HepG2 (cell line): ENCODE measurements around the gene NLRC3. TPM values are rescaled to one million over a fixed set of nuclear protein-coding genes. Genes with fewer than 3 reads are reported as not detected.

Experiments
- ATAC-seq: fragments of 200-7000 bp; cut with Tn5 transposase; 3 replicates; pipeline ENCODE4 v1.9.1; 2020; ENCODE audit warnings: mild to moderate bottlenecking, moderate library complexity
- BruUV-seq: library from RNA; stranded (reverse); fragments of 400-500 nt; replicated peaks from 2 replicates; lab custom pipeline; 2021; lab: Mats Ljungman, UMichigan
- CTCF ChIA-PET: fragments of 300-600 bp; formaldehyde crosslinking; extraction: SDS; loops from one replicate; lab custom pipeline; 2021; ENCODE audit warnings: low total read pairs, inconsistent platforms, low intra/inter-chr PET ratio; lab: Yijun Ruan, JAX
- POLR2A ChIA-PET: fragments of 350-600 bp; sonication (Branson Sonifier 250); formaldehyde crosslinking; loops from one replicate; lab custom pipeline; 2020; ENCODE audit warnings: antibody characterized with exemption, inconsistent platforms; lab: Yijun Ruan, JAX
- DNase-seq: peaks from one replicate; pipeline ENCODE4 v3.0.0-alpha.2; 2015; ENCODE audit warnings: low spot score
- FAIRE-seq: peaks from 3 replicates; lab custom pipeline; 2011; peaks lifted over from hg19 to GRCh38; lab: Jason Lieb, UNC
- H2AFZ ChIP-seq: one replicate; pipeline ENCODE4 v1.6.1; 2011; ENCODE audit warnings: low read length, inconsistent platforms
- H3K27ac ChIP-seq: fragments of 300-600 bp; 3 replicates; pipeline ENCODE4 v1.8.0; 2011; ENCODE audit warnings: mixed run types, mild to moderate bottlenecking, mixed read lengths, low read length, inconsistent platforms; ENCODE audit not compliant: insufficient read depth; ENCODE audit errors: extremely low read length
- H3K27me3 ChIP-seq, 2 experiments: fragments of 200-600 bp in 1 of 2; 2 replicates in 1 of 2; 3 replicates in 1 of 2; pipeline versions ENCODE4 v1.6.0 to v1.8.0; 2011; ENCODE audit warnings: low read length in 2 of 2, mild to moderate bottlenecking in 2 of 2, moderate library complexity in 2 of 2, inconsistent platforms in 1 of 2; ENCODE audit not compliant: insufficient read depth in 2 of 2, control insufficient read depth in 1 of 2
- H3K36me3 ChIP-seq, 2 experiments: fragments of 200-600 bp in 1 of 2; replicated peaks in 1 of 2; 2 replicates in 1 of 2; 3 replicates in 1 of 2; pipeline versions ENCODE4 v1.5.1 to v1.8.0; 2011; ENCODE audit warnings: low read length in 2 of 2, inconsistent platforms in 1 of 2; ENCODE audit not compliant: insufficient read depth in 2 of 2, control insufficient read depth in 1 of 2
- H3K4me1 ChIP-seq: 2 replicates; pipeline ENCODE4 v1.5.1; 2012; ENCODE audit warnings: low read length, inconsistent platforms; ENCODE audit not compliant: insufficient read depth
- H3K4me2 ChIP-seq: 2 replicates; pipeline ENCODE4 v1.6.0; 2011; ENCODE audit warnings: low read depth, low read length, inconsistent platforms
- H3K4me3 ChIP-seq, 3 experiments: fragments of 200-600 bp in 1 of 3; sonication (generic), shearing (Covaris generic) in 1 of 3; replicated peaks in 1 of 3; 2 replicates each; pipeline ENCODE4 v1.5.1; 2011 to 2016; ENCODE audit warnings: low read length in 3 of 3, inconsistent platforms in 2 of 3, low read depth in 2 of 3, mild to moderate bottlenecking in 2 of 3, control low read depth in 1 of 3, mixed read lengths in 1 of 3; ENCODE audit not compliant: insufficient read depth in 1 of 3
- H3K79me2 ChIP-seq: one replicate; pipeline ENCODE4 v1.6.1; 2011; ENCODE audit warnings: low read length, inconsistent platforms; ENCODE audit not compliant: insufficient read depth
- H3K9ac ChIP-seq: 2 replicates; pipeline ENCODE4 v1.6.0; 2011; ENCODE audit warnings: mild to moderate bottlenecking, low read depth, low read length, inconsistent platforms; ENCODE audit not compliant: insufficient read depth
- H3K9me3 ChIP-seq: 2 replicates; pipeline ENCODE4 v1.5.1; 2012; ENCODE audit warnings: mild to moderate bottlenecking, low read length
- H4K20me1 ChIP-seq: 2 replicates; pipeline ENCODE4 v1.6.0; 2011; ENCODE audit warnings: inconsistent platforms, mild to moderate bottlenecking, low read length, moderate library complexity; ENCODE audit not compliant: insufficient read depth
- ELK4 ChIP-seq: sonication (generic); formaldehyde crosslinking; IDR thresholded peaks from 2 replicates; pipeline ENCODE4 v1.9.0; 2021; ENCODE audit warnings: missing genetic modification reagents, borderline replicate concordance
- HIC2 ChIP-seq: sonication (generic); formaldehyde crosslinking; IDR thresholded peaks from 2 replicates; pipeline ENCODE4 v1.9.0; 2022; ENCODE audit warnings: low read depth, missing genetic modification reagents
- HNRNPK ChIP-seq: fragments of 200-400 bp; formaldehyde crosslinking; IDR thresholded peaks from 2 replicates; pipeline ENCODE4 v1.6.1; 2018; ENCODE audit warnings: low read length, low read depth, moderate library complexity, mild to moderate bottlenecking; ENCODE audit not compliant: poor library complexity, severe bottlenecking
- KAT2B ChIP-seq: fragments of 150-350 bp; IDR thresholded peaks from 2 replicates; pipeline ENCODE4 v1.6.1; 2014; ENCODE audit warnings: low read depth, low read length, borderline replicate concordance
- ZNF20 ChIP-seq: sonication (generic); formaldehyde crosslinking; IDR thresholded peaks from 2 replicates; pipeline ENCODE4 v1.4.0; 2020; ENCODE audit warnings: mild to moderate bottlenecking, moderate library complexity, missing genetic modification reagents
- ZNF331 ChIP-seq: sonication (generic); formaldehyde crosslinking; IDR thresholded peaks from 2 replicates; pipeline ENCODE4 v1.4.0; 2020; ENCODE audit warnings: missing genetic modification reagents
- ZNF512B ChIP-seq: sonication (generic); formaldehyde crosslinking; IDR thresholded peaks from 2 replicates; pipeline ENCODE4 v1.5.1; 2020; ENCODE audit warnings: missing genetic modification reagents, mild to moderate bottlenecking, borderline replicate concordance
- ZNF609 ChIP-seq: sonication (generic); formaldehyde crosslinking; IDR thresholded peaks from 2 replicates; pipeline ENCODE4 v1.4.0; 2020; ENCODE audit warnings: mild to moderate bottlenecking, missing genetic modification reagents, borderline replicate concordance
- ZNF770 ChIP-seq: sonication (generic); formaldehyde crosslinking; IDR thresholded peaks from 2 replicates; pipeline ENCODE4 v1.5.0; 2020; ENCODE audit warnings: mild to moderate bottlenecking, missing genetic modification reagents
- ZNF780A ChIP-seq: sonication (generic); formaldehyde crosslinking; IDR thresholded peaks from 2 replicates; pipeline ENCODE4 v1.8.0; 2022; ENCODE audit warnings: mild to moderate bottlenecking, missing genetic modification reagents, moderate library complexity
- ZNF891 ChIP-seq: sonication (generic); formaldehyde crosslinking; IDR thresholded peaks from 2 replicates; pipeline ENCODE4 v1.5.0; 2020; ENCODE audit warnings: mild to moderate bottlenecking, missing genetic modification reagents
- WGBS: methylation state at CpG from one replicate; pipeline ENCODE4 v1.1.6; 2017; ENCODE audit warnings: low lambda C conversion rate; 5-methylcytosine and 5-hydroxymethylcytosine counted together
- in situ Hi-C: cut with HindIII; loops from 2 replicates; pipeline ENCODE4 v1.10.0; 2017; ENCODE audit warnings: low pct_unique_long_range_greater_than_20kb; ENCODE audit not compliant: extremely low pct_ligation_motif_present
- intact Hi-C: fragments of 100-400 bp; cut with micrococcal nuclease; formaldehyde crosslinking; loops from one replicate; pipeline ENCODE4 v1.10.0; 2022; ENCODE audit not compliant: unreplicated experiment
- polyA plus RNA-seq, 8 experiments: library from polyadenylated mRNA; depleted of rRNA in 3 of 8; stranded (reverse) in 7 of 8; unstranded in 1 of 8; fragments of >200 nt; fragmentation: Illumina TruSeq in 4 of 8; extraction: Trizol in 4 of 8; gene quantifications; 2 replicates each; pipeline versions ENCODE4 v1.2.1 to v1.2.3, GENCODE V29; 2011 to 2016; ENCODE audit warnings: low read depth in 4 of 8, missing spikeins in 1 of 8, mixed read lengths in 1 of 8; ENCODE audit not compliant: insufficient read depth in 1 of 8
- total RNA-seq, 5 experiments: library from RNA; depleted of rRNA; stranded (reverse); fragments of >200 nt; fragmentation: Illumina TruSeq; extraction: Trizol; gene quantifications; 2 replicates each; pipeline ENCODE4 v1.2.3, GENCODE V29; 2016; ENCODE audit warnings: low read depth in 1 of 5

NLRC3 gene
- total and polyA plus RNA-seq, 2 of the 13 experiments (the other 11 are each of a cell fraction or from before 2014, with no cell fraction given) = not detected

- Histone ChIP-seq H3K36me3 (peaks cover 13 to 44% of the 10 kb centered on the region in 2 experiments), H3K4me1 (peaks cover 11% of the 10 kb centered on the region), H3K9ac (no peak overlapping the region), H3K79me2 (no peaks in the 10 kb centered on the region), H3K9me3 (no peaks in the 10 kb centered on the region), H3K27me3 (no peaks in the 10 kb centered on the region), H2AFZ (no peak overlapping the region), H3K4me3 (no peak overlapping the region), H3K27ac (no peak overlapping the region), H4K20me1 (no peaks in the 10 kb centered on the region), H3K4me2 (no peak overlapping the region)
- ChIA-PET CTCF (no interaction called here), POLR2A (no interaction called here)
- no peak for DNase-seq
- intact Hi-C loops (no loop called here), in situ Hi-C loops (no loop called here)
- ATAC-seq = no peak
- 93% methylated on average over 4 of the region's 4 CpGs for WGBS
- no peak for FAIRE-seq
- BruUV-seq = no TSS peak
- TF ChIP-seq ZNF609 (no peak), HNRNPK (no peak), ZNF891 (no peak), HIC2 (CRISPR knock-in tag) (no peak), ZNF780A (CRISPR knock-in tag) (no peak), ZNF770 (CRISPR knock-in tag) (no peak), ZNF331 (CRISPR knock-in tag) (no peak), ZNF512B (CRISPR knock-in tag) (no peak), ZNF20 (CRISPR knock-in tag) (no peak), ELK4 (CRISPR knock-in tag) (no peak), KAT2B (no peak)
These were observed 62.6 kb downstream of the NLRC3 start for GRCh38 chr16:3514621-3515020.
